ENCODE data around the gene CTNND2.

Gene CTNND2

DNA sequence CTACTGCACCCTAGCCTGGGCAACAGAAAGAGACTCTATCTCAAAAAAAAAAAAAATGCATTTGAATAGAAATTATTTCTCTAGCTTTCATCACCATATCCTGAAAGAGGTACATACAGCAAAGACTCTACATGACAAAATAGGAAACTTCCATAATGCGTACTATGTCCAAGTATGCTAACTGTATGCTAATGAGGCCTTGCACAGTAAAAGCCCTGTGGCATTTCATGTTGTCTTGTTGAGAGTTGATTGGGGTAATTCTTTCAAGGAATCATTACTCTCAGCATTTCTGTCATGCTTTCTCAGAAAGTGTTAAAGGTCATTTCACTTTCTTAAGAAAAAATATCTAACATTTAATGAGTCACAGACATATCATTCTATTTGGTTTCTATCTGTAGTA is 393.4 kb downstream of the CTNND2 start:
- Histone ChIP-seq H3K36me3 (ENCODE audit: control insufficient read depth, insufficient read depth, low read length) (no peaks in the 10 kb centered on the region), H3K27me3 (replicated peaks; ENCODE audit: control insufficient read depth, insufficient read depth, low read length) (no peaks in the 10 kb centered on the region), H3K4me3 (replicated peaks; ENCODE audit: low read depth, low read length) (no peak overlapping the region)
- TF ChIP-seq, protein P1, sequence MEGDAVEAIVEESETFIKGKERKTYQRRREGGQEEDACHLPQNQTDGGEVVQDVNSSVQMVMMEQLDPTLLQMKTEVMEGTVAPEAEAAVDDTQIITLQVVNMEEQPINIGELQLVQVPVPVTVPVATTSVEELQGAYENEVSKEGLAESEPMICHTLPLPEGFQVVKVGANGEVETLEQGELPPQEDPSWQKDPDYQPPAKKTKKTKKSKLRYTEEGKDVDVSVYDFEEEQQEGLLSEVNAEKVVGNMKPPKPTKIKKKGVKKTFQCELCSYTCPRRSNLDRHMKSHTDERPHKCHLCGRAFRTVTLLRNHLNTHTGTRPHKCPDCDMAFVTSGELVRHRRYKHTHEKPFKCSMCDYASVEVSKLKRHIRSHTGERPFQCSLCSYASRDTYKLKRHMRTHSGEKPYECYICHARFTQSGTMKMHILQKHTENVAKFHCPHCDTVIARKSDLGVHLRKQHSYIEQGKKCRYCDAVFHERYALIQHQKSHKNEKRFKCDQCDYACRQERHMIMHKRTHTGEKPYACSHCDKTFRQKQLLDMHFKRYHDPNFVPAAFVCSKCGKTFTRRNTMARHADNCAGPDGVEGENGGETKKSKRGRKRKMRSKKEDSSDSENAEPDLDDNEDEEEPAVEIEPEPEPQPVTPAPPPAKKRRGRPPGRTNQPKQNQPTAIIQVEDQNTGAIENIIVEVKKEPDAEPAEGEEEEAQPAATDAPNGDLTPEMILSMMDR (IDR thresholded peaks at IDR 0.05; ENCODE audit: insufficient read depth, low read length, poor library complexity, severe bottlenecking), result no peak
- DNase-seq (ENCODE audit: extremely low read depth, insufficient read length), result no peak

DNA sequence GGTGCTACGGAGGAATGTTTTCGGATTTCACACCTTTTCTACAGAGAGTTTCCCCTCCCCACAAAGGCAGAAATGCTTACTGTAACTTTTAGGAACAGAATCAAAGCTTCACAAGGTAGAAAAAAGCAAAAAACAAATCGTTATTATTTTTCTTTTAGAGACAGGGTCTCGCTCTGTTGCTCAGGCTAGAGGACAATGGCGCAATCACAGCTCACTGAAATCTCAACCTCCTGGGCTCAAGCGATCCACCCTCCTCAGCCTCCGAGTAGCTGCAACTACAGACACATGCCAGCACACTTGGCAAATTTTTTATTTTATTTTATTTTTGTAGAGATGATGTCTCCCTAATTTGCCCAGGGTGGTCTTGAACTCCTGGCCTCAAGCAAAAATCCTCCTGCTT is 394.5 kb downstream of the CTNND2 start:
- TF ChIP-seq, protein P1 (IDR thresholded peaks at IDR 0.05; ENCODE audit: insufficient read depth, low read length, poor library complexity, severe bottlenecking), result no peak
- H3K36me3 ChIP-seq (ENCODE audit: control insufficient read depth, insufficient read depth, low read length), result no peaks in the 10 kb centered on the region
- H3K27me3 ChIP-seq (replicated peaks; ENCODE audit: control insufficient read depth, insufficient read depth, low read length), result no peaks in the 10 kb centered on the region
- no peak for DNase-seq (ENCODE audit: extremely low read depth, insufficient read length)
- no peak overlapping the region for H3K4me3 ChIP-seq (replicated peaks; ENCODE audit: low read depth, low read length)

DNA sequence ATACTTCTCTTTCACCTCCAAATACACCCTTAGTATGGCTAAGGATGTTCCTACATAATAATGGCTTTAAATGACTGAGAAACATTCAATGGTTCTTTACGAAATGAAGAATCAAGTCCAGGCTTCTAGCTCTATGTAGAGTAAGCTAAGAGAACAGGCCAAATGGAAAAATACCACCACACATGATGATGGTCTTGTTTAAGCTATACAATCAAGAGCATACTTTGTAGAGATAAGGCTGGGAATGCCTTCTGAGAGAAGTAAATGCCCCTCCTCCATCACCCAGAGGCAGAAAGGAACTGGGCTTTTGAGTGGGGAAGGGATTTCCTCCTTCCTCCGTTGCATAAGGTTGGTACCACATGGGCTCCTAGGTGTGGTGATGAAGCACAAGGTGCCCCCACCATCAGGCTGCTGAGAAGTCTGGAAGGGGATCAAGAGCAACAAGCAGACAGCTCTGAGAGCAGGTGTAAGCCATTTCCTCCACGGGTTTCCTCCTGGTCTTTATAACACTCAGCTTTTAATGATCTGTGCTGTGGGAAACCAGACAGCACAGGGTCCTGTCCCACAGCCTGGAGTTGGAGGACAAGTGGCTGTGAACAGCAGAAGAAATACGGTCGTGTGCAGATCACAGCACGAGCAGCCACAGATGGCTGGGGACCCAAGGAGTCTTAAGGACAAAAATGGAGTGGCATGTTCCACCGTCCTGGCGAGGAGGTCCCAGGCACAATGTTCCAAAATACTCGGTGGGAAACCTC is 396.9 kb downstream of the CTNND2 start:
- TF ChIP-seq, protein P1 (IDR thresholded peaks at IDR 0.05; ENCODE audit: insufficient read depth, low read length, poor library complexity, severe bottlenecking), result no peak
- DNase-seq (ENCODE audit: extremely low read depth, insufficient read length), result no peak
- Histone ChIP-seq H3K27me3 (replicated peaks; ENCODE audit: control insufficient read depth, insufficient read depth, low read length) (no peaks in the 10 kb centered on the region), H3K36me3 (ENCODE audit: control insufficient read depth, insufficient read depth, low read length) (no peaks in the 10 kb centered on the region), H3K4me3 (replicated peaks; ENCODE audit: low read depth, low read length) (no peak overlapping the region)

DNA sequence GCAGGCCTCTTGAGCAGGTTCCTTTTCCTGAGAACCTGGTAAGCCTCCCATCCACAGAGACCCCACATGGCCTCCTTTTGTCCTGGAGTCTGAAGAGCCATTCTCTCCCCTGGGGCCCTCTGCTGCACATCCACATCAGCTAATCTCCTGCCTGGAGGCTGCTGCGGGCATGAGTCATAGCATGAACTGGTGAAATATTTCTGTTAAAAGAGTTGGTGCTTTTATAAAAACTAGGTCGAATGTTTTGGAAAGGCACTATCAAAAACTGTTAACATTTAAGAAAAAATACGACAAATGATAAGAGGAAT is 399.4 kb downstream of the CTNND2 start:
- no peak for DNase-seq (ENCODE audit: extremely low read depth, insufficient read length)
- TF ChIP-seq, protein P1 (IDR thresholded peaks at IDR 0.05; ENCODE audit: insufficient read depth, low read length, poor library complexity, severe bottlenecking), result no peak
- Histone ChIP-seq H3K36me3 (ENCODE audit: control insufficient read depth, insufficient read depth, low read length) (no peaks in the 10 kb centered on the region), H3K27me3 (replicated peaks; ENCODE audit: control insufficient read depth, insufficient read depth, low read length) (no peaks in the 10 kb centered on the region), H3K4me3 (replicated peaks; ENCODE audit: low read depth, low read length) (no peak overlapping the region)

DNA sequence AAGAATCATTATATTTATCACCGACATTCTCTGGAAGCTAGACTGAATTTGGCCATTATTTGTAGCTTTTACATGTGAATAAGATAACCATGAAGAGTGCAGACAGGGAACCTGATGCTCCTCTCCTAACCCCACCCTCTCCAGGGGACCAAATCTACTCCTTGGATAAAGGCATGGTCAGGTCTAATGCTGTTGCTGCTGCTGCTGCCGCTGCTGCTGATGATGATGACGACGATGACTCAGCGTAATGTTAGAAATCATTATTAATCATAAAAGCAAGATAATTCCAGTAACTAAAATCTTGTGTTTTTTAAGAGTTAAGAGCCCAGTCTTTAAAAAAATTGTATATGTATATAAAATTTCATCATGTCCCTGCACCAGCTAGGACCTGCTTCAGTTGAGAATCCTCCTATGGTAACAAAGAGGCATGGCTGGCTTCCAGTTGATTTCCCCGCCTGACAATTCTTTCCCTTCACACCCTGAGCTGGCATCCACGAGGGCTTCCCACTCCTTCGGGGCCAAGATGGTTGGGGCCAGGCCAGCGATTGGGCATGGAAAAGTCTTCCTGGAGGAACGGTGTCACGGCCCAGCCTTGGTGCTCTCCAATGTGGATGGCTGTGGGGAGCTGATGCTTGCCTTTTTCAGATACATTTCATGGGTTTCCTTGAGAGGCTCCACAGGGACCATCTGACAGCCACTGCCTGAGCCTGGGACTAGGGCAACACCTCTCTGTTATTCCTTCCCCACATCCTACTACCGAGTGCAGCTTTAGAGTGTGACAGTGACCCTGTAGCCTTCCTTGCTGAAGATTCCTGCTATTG is 400.0 kb downstream of the CTNND2 start:
- Histone ChIP-seq H3K27me3 (replicated peaks; ENCODE audit: control insufficient read depth, insufficient read depth, low read length) (no peaks in the 10 kb centered on the region), H3K36me3 (ENCODE audit: control insufficient read depth, insufficient read depth, low read length) (no peaks in the 10 kb centered on the region), H3K4me3 (replicated peaks; ENCODE audit: low read depth, low read length) (no peak overlapping the region)
- DNase-seq (ENCODE audit: extremely low read depth, insufficient read length), result no peak
- TF ChIP-seq, protein P1 (IDR thresholded peaks at IDR 0.05; ENCODE audit: insufficient read depth, low read length, poor library complexity, severe bottlenecking), result no peak
